Keratinocyte (primary cell): ENCODE data around the gene FHDC1. TPM values are rescaled to one million over a fixed set of nuclear protein-coding genes. Genes with fewer than 3 reads are reported as not detected.

Source experiments
- DNase-seq: peaks from one replicate; pipeline ENCODE4 v3.0.0-alpha.2; 2011; ENCODE audit warnings: low read depth, missing footprints, low spot score
- FAIRE-seq: peaks from 2 replicates; lab custom pipeline; 2011; peaks lifted over from hg19 to GRCh38; lab: Jason Lieb, UNC
- H2AFZ ChIP-seq: 2 replicates; pipeline ENCODE4 v1.6.0; 2012; ENCODE audit warnings: low read length, control low read depth, inconsistent platforms; ENCODE audit not compliant: control insufficient read depth
- H3K27ac ChIP-seq: 2 replicates; pipeline ENCODE4 v1.5.1; 2011; ENCODE audit warnings: low read length; ENCODE audit not compliant: control insufficient read depth, insufficient read depth
- H3K27me3 ChIP-seq: 3 replicates; pipeline ENCODE4 v1.6.0; 2011; ENCODE audit warnings: low read length; ENCODE audit not compliant: control insufficient read depth, insufficient read depth; ENCODE audit errors: extremely low read depth
- H3K36me3 ChIP-seq, 2 experiments: 2 replicates in 1 of 2; 3 replicates in 1 of 2; pipeline ENCODE4 v1.5.1; 2011; ENCODE audit warnings: low read length in 2 of 2, mild to moderate bottlenecking in 1 of 2; ENCODE audit not compliant: control insufficient read depth in 2 of 2, insufficient read depth in 2 of 2; ENCODE audit errors: extremely low read depth in 1 of 2
- H3K4me1 ChIP-seq: 3 replicates; pipeline ENCODE4 v1.5.1; 2011; ENCODE audit warnings: low read length; ENCODE audit not compliant: control insufficient read depth, insufficient read depth; ENCODE audit errors: extremely low read depth
- H3K4me2 ChIP-seq: 3 replicates; pipeline ENCODE4 v1.6.0; 2011; ENCODE audit warnings: low read depth, low read length; ENCODE audit not compliant: control insufficient read depth, insufficient read depth; ENCODE audit errors: extremely low read depth
- H3K4me3 ChIP-seq, 3 experiments: fragments of 200-600 bp in 1 of 3; sonication (generic) in 1 of 3; 2 replicates in 2 of 3; 3 replicates in 1 of 3; pipeline ENCODE4 v1.5.1; 2011 to 2016; ENCODE audit warnings: low read length in 3 of 3, mild to moderate bottlenecking in 3 of 3, control low read depth in 2 of 3, inconsistent platforms in 1 of 3, low read depth in 1 of 3, mixed read lengths in 1 of 3, mixed run types in 1 of 3, moderate library complexity in 1 of 3; ENCODE audit not compliant: control insufficient read depth in 2 of 3, insufficient read depth in 2 of 3; ENCODE audit errors: extremely low read depth in 1 of 3
- H3K79me2 ChIP-seq: 2 replicates; pipeline ENCODE4 v1.6.0; 2012; ENCODE audit warnings: low read length; ENCODE audit not compliant: control insufficient read depth, insufficient read depth
- H3K9ac ChIP-seq: 3 replicates; pipeline ENCODE4 v1.6.0; 2011; ENCODE audit warnings: low read length; ENCODE audit not compliant: control insufficient read depth, insufficient read depth; ENCODE audit errors: extremely low read depth
- H3K9me1 ChIP-seq: 3 replicates; pipeline ENCODE4 v1.6.0; 2011; ENCODE audit warnings: low read length; ENCODE audit not compliant: control insufficient read depth, insufficient read depth; ENCODE audit errors: extremely low read depth
- H3K9me3 ChIP-seq: 2 replicates; pipeline ENCODE4 v1.5.1; 2012; ENCODE audit warnings: low read depth, low read length; ENCODE audit not compliant: control insufficient read depth
- H4K20me1 ChIP-seq: 3 replicates; pipeline ENCODE4 v1.6.0; 2011; ENCODE audit warnings: low read length; ENCODE audit not compliant: control insufficient read depth, insufficient read depth; ENCODE audit errors: extremely low read depth
- CTCF ChIP-seq, 3 experiments: IDR thresholded peaks in 1 of 3; conservative IDR thresholded peaks in 1 of 3; optimal IDR thresholded peaks in 1 of 3; 2 replicates in 2 of 3; 3 replicates in 1 of 3; pipeline versions ENCODE3 to v1.5.1; 2011; ENCODE audit warnings: low read length in 3 of 3, mild to moderate bottlenecking in 3 of 3, moderate library complexity in 2 of 3, control low read depth in 1 of 3, inconsistent platforms in 1 of 3; ENCODE audit not compliant: insufficient read depth in 2 of 3; ENCODE audit errors: extremely low read depth in 1 of 3
- EZH2 ChIP-seq: IDR thresholded peaks from one replicate; pipeline ENCODE4 v1.6.1; 2012; ENCODE audit warnings: inconsistent platforms, mild to moderate bottlenecking, low read length, moderate library complexity
- dilution Hi-C: fragments of 300-500 bp; cut with MboI; formaldehyde crosslinking; loops from one replicate; pipeline ENCODE4 v1.7.0; 2020; ENCODE audit warnings: low sequenced_read_pairs; ENCODE audit not compliant: extremely low pct_ligation_motif_present
- polyA plus RNA-seq, 5 experiments: library from polyadenylated mRNA; depleted of rRNA in 3 of 5; stranded (reverse) in 3 of 5; stranded (forward) in 1 of 5; unstranded in 1 of 5; fragments of >200 nt; gene quantifications; 1 replicate in 1 of 5; 2 replicates in 3 of 5; 3 replicates in 1 of 5; pipeline versions ENCODE4 v1.2.1 to v1.2.3, GENCODE V29; 2011 to 2012; ENCODE audit warnings: missing spikeins in 2 of 5, low read depth in 1 of 5, low replicate concordance in 1 of 5

The FHDC1 gene
- polyA plus RNA-seq, 1 donor (not counting 4 experiments of a cell fraction or from before 2014, with no cell fraction given): 1.6 TPM

DNA sequence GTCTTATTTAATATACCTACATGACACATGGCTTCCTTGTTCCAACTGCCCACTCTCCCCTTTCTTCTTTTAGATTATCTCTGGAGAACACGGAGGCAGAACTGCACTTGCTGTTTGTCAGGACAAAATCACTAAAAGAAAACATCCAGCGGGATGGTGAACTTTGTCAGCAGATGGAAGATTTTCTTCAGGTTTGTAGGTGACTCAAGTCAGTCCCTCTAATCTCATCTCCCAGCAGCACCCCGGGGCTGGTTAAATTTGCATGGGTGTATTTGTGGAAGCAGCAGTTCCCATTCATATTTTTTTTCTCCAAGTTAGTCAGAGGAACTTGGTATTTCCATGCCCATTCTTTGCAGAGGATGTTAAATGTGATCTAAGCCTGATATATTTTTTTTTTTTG, 31.8 kb downstream of the FHDC1 start:
- FAIRE-seq (no peak), DNase-seq (no peak)
- Histone ChIP-seq H3K9me1 (no peaks in the 10 kb centered on the region), H3K9ac (no peak overlapping the region), H3K27ac (no peak overlapping the region), H2AFZ (no peak overlapping the region), H3K4me2 (no peak overlapping the region), H3K27me3 (no peaks in the 10 kb centered on the region), H3K36me3 (peaks cover 3 to 6% of the 10 kb centered on the region in 2 experiments), H3K9me3 (no peaks in the 10 kb centered on the region), H4K20me1 (no peaks in the 10 kb centered on the region), H3K4me1 (peaks cover 46% of the 10 kb centered on the region), H3K4me3 (no peak overlapping the region), H3K79me2 (no peaks in the 10 kb centered on the region)
- TF ChIP-seq EZH2 (no peak), CTCF (optimal IDR thresholded peaks at IDR 0.05 in 1 of 3, IDR thresholded peaks at IDR 0.05 in 1 of 3, conservative IDR thresholded peaks at IDR 0.05 in 1 of 3; ENCODE audit: extremely low read depth in 1 of 3, insufficient read depth in 2 of 3, low read length in 3 of 3) (no peak)
- dilution Hi-C loops: no loop called here

- peaks cover 56% of the 10 kb centered on the region for H3K4me1 ChIP-seq
- no peak overlapping the region for H3K4me3 ChIP-seq
These were observed 32.8 kb downstream of the FHDC1 start for GRCh38 chr4:152968806-152969394.

More at GRCh38 chr4:152968806-152969394, 32.8 kb downstream of the FHDC1 start:
- dilution Hi-C loops: no loop called here
- Histone ChIP-seq H3K27me3 (no peaks in the 10 kb centered on the region), H4K20me1 (no peaks in the 10 kb centered on the region), H3K79me2 (no peaks in the 10 kb centered on the region), H3K9ac (peak overlapping the region; percentile 68), H3K4me2 (peak overlapping the region; percentile 73), H3K27ac (peak overlapping the region; percentile 88), H3K9me1 (no peaks in the 10 kb centered on the region), H3K9me3 (no peaks in the 10 kb centered on the region), H2AFZ (peak overlapping the region; percentile 50), H3K36me3 (peaks cover 1 to 3% of the 10 kb centered on the region in 2 experiments)
- TF ChIP-seq EZH2 (no peak), CTCF (optimal IDR thresholded peaks at IDR 0.05 in 1 of 3, IDR thresholded peaks at IDR 0.05 in 1 of 3, conservative IDR thresholded peaks at IDR 0.05 in 1 of 3; ENCODE audit: extremely low read depth in 1 of 3, insufficient read depth in 2 of 3, low read length in 3 of 3) (no peak)
- peak; percentile 81 for FAIRE-seq
- DNase-seq: no peak
